HT1080 (cell line): ENCODE data around the gene RNF223. TPM values are rescaled to one million over a fixed set of nuclear protein-coding genes. Genes with fewer than 3 reads are reported as not detected.
"Not testable (repeated sequence)": the region's sequence is repeated elsewhere in the genome, so short reads cannot be mapped to it uniquely, and the experiment has no call there.

Experiments
- DNase-seq: peaks from one replicate; pipeline ENCODE4 v3.0.0-alpha.2; 2015; ENCODE audit warnings: low read depth
- total RNA-seq: library from RNA; depleted of rRNA; stranded (reverse); fragments of >200 nt; shearing (Covaris generic); gene quantifications from 2 replicates; pipeline ENCODE4 v1.2.3, GENCODE V29; 2014

RNF223 gene
- total RNA-seq, 1 experiment from 2014 or later: not detected

GRCh38 chr1:1088029-1088800, 14.1 kb upstream of the RNF223 start:
- DNase-seq: no peak

- DNase-seq: no peak
These were observed 13.4 kb upstream of the RNF223 start for GRCh38 chr1:1087351-1088028.

GRCh38 chr1:1086911-1087341, 12.8 kb upstream of the RNF223 start:
- DNase-seq: no peak

GRCh38 chr1:1085911-1086841, 12.1 kb upstream of the RNF223 start:
- no peak for DNase-seq

DNA sequence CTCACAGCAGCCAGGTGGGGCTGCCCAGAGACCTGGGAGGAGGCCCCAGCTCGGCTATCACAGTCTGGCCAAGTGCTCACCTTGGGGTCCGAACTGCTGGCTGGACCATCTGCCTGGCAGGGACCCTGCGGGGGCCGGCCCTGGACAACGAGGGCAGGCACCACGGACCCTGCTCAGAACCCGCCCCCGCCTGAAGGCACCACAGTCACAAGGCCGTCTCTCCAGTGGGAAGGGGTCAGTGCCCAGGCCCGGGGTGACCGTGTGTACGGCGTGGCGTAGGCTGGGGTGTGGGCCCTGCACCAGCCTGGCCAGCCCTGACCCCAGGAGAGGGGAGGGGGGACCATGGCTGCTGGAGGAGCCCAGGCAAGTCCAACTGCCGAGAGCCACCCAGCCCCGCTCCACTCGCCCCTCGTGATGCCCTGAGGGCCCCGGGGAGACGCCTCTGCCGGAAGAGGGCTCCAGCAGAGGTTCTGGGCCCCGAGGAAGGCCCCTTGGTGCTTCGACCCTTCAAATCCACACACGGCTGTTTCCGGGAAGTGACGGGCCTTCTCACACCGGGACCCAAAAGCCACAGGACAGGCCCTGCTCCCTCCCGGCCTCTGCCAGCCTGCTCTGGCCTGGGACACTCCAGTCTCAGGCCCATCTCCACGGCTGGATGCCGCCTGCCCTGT, 11.2 kb upstream of the RNF223 start:
- no peak for DNase-seq

DNA sequence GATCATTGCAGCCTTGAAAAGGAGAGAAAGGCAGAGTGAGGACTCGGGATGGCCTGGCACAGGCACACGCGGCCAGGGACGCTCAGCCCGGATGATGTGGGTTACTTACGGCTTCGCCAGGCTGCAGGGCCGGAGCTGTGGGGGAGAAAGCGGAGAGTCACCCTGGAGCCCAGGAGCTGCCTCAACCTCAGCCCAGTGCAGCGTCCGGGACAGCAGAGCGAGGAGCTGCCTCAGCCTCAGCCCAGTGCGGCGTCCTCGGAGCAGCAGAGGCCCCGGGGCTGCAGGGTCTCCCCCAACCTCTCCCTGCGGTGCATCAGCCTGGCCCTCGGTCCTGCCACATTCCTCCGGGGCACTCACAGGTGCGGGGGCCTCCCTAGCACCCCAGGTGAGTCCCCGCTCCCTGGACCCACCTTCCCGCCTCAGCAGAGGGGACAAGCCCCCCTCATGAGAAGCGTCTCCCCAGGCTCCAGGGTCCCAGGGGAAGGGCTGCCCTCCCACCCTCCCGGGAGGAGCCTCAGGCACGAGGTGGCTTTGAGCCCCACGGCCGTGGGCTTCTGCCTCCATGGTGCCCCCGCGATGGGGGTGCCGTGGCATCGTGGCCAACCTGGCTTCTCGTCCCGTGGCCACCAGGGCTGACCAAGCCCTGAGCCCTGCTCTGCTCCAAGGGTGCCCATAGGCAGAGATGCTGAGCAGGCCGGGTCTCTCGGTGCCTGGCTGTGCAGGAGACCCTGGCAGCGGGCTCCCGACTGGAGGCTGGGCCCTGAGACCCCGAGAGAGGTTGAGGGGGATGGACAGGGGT, 10.5 kb upstream of the RNF223 start:
- no peak for DNase-seq

GRCh38 chr1:1083416-1084371, 9.6 kb upstream of the RNF223 start:
- DNase-seq: no peak

DNA sequence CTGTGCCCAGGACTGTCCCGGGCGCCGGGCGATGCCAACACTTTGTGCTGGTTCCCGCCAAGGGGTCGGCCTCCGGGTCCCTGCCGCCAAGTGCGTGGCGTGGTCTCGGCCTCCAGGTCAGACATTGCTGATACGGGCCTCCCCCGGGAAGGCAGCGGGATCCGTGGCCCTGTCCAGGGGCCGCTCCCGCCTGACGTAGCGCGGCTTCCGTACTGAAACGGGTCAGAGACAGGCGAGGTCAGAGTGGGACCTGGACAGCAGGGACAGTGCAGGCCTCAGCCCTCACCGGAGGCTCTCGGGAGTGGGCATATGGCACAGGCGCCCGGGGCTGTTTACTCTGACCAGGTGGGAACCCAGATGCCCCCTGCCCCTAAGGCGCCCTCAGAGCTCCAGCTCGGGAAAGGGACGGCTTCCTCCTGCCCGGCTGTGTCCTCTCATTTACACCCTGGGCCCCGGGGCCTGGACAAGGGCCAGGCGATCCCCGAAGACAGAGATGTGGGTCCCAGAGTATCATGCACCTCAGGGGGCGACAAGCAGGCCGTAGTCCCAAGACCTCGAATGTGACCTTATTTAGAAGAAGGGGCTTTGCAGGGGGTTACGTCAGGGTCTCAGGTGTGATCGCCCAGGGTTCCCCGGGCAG, 8.8 kb upstream of the RNF223 start:
- DNase-seq: no peak

GRCh38 chr1:1082239-1082775, 8.2 kb upstream of the RNF223 start:
- no peak for DNase-seq

GRCh38 chr1:1081311-1082238, 7.5 kb upstream of the RNF223 start:
- DNase-seq: no peak

DNA sequence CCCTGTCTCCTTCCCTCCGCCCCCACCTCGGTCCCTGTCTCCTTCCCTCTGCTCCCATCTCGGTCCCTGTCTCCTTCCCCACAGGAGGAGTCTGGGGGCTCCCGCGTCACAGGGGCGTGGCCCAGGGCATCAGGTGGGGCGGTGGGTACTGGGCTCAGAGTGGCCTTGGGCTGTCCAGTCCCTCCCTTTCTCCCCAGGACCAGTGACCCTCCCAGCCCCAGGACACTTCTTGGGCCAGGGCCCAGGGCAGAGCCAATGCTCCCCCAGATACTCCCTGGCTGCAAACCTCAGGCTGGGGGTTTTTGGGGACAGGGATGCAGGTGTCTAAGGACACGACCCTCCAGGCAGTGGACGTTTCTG, 6.8 kb upstream of the RNF223 start:
- DNase-seq: no peak

- no peak for DNase-seq
These were observed 6.1 kb upstream of the RNF223 start for GRCh38 chr1:1080122-1080757.

DNA sequence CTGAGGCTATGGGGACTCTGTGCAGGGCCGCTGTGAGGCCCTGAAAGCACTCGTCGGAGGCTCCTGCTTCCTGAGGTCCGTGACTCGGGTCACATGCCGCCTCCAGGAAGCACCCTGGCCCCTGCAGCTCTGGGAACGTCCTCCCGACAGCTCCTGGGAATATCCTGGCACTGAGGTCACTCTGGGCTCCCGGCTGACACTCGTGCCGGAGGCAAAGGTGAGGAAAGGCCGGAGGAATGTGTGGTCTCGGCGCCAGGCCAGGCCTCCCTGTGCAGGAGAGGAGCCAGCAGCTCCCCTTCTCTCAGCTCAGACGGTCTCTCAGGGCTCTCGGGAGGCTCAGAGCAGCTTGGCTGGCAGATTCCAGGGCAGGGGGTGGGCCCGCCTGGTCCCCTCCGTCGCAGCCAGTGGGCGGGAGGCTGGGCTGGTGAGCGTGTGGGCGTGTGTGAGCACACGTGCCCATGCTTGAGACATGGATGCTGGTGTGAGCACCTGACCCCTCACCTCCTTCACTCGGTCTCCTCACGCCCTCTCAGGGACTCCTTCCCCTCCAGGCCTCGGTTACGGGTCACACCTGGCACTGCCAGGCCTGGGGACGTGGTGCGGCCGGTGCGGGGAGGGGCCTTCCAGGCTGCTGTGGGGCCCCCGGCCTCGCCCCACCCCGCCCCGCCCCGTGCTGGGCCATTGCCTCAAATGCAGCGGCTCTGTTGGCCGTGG, 5.5 kb upstream of the RNF223 start:
- DNase-seq: peak; percentile 96

DNA sequence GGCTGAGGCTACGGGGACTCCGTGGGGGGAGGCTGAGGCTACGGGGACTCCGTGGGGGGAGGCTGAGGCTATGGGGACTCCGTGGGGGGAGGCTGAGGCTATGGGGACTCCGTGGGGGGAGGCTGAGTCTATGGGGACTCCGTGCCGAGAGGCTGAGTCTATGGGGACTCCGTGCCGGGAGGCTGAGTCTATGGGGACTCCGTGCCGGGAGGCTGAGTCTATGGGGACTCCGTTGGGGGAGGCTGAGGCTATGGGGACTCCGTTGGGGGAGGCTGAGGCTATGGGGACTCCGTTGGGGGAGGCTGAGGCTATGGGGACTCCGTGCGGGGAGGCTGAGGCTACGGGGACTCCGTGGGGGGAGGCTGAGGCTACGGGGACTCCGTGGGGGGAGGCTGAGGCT, 3.3 kb upstream of the RNF223 start:
- not testable (repeated sequence) for DNase-seq

DNA sequence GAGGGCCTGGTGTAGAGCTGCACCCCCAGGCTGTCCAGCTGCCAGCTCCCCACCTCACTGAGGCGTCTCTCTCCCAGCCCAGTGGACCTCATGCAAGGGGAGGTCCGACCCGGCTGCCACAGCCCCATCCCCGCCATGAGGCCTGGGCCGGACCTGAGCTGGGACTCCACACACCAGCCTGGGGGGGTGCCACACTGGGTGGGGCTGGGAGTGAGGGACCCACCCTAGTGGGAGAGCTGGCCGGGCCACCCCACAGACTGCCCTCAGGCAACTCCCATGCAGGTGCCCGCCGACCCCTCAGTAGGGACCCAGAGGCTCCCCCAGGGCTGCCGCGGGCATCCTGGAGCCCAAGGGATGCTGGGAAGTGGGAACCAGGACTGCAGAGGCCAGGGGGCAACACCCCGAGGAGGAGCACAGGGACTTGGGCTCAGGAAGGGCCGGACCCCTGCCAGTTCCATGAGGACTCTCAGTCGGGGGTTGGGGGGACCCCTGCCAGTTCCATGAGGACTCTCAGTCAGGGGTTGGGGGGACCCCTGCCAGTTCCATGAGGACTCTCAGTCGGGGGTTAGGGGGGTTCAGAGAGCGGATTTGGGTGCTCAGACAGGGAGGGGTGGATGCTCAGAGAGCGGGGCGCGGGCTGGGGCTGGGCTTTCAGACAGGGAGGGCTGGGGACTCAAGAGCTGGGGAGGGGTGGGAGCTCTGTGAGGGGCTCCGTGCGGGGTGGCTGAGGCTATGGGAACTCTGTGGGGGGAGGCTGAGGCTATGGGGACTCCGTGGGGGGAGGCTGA, 1.2 kb upstream of the RNF223 start:
- no peak for DNase-seq
